A673 (cell line): ENCODE results near the gene SP5.
"Not testable (repeated sequence)": the region's sequence is repeated elsewhere in the genome, so short reads cannot be mapped to it uniquely, and the experiment has no call there.

Source experiments
- EZH2 ChIP-seq: fragments of 200-600 bp; sonication (generic); IDR thresholded peaks from 2 replicates; pipeline ENCODE4 v1.6.1; 2017; ENCODE audit warnings: borderline replicate concordance, low read depth, mild to moderate bottlenecking, mixed read lengths, antibody characterized with exemption, low read length; ENCODE audit not compliant: poor library complexity, severe bottlenecking
- TF ChIP-seq, protein P1 (sequence below): fragments of 300-800, 200-600 bp; sonication (generic); conservative IDR thresholded peaks from 2 replicates; pipeline ENCODE4 v1.5.1; 2017; ENCODE audit warnings: low read depth, mild to moderate bottlenecking, antibody characterized with exemption, low read length, moderate library complexity, mixed read lengths

- TF ChIP-seq, protein P1, sequence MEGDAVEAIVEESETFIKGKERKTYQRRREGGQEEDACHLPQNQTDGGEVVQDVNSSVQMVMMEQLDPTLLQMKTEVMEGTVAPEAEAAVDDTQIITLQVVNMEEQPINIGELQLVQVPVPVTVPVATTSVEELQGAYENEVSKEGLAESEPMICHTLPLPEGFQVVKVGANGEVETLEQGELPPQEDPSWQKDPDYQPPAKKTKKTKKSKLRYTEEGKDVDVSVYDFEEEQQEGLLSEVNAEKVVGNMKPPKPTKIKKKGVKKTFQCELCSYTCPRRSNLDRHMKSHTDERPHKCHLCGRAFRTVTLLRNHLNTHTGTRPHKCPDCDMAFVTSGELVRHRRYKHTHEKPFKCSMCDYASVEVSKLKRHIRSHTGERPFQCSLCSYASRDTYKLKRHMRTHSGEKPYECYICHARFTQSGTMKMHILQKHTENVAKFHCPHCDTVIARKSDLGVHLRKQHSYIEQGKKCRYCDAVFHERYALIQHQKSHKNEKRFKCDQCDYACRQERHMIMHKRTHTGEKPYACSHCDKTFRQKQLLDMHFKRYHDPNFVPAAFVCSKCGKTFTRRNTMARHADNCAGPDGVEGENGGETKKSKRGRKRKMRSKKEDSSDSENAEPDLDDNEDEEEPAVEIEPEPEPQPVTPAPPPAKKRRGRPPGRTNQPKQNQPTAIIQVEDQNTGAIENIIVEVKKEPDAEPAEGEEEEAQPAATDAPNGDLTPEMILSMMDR: not testable (repeated sequence)
- TF ChIP-seq EZH2: not testable (repeated sequence)
These were observed 19.5 kb downstream of the SP5 start for GRCh38 chr2:170734601-170735000.
